ENCODE data around the gene CLPSL2. TPM values are rescaled to one million over a fixed set of nuclear protein-coding genes. Genes with fewer than 3 reads are reported as not detected.

Gene CLPSL2
- total RNA-seq, 1 experiment from 2014 or later = 3.4 TPM

GRCh38 chr6:35754452-35755277 lies 21.7 kb upstream of the CLPSL2 start (continued):
- TF ChIP-seq ZNF121 (CRISPR knock-in tag; IDR thresholded peaks at IDR 0.05) = no peak
- no peak for TF ChIP-seq ZNF138 (CRISPR knock-in tag; conservative IDR thresholded peaks at IDR 0.05)
- no peak for TF ChIP-seq RELA (CRISPR knock-in tag; IDR thresholded peaks at IDR 0.05; ENCODE audit: borderline replicate concordance)
- TF ChIP-seq ZNF425 (CRISPR knock-in tag; conservative IDR thresholded peaks at IDR 0.05) = no peak
- TF ChIP-seq ZBTB21 (CRISPR knock-in tag; IDR thresholded peaks at IDR 0.05; ENCODE audit: borderline replicate concordance) = no peak

- peaks cover 45% of the 10 kb centered on the region for H3K4me1 Mint-ChIP-seq
- ATAC-seq = peak; percentile 29
- no peak for DNase-seq (ENCODE audit: low spot score)
- ChIA-PET POLR2A (interaction anchor here (0.9 kb wide), 1 partner anchor 8 kb away, joined by 4 read pairs; no protein-coding TSS in a partner anchor), CTCF (interaction anchor here (0.6 to 6.0 kb wide), 12 partner anchors 8 to 586 kb away, joined by 3 to 86 read pairs (median 4); partner anchors contain the start of gene ARMC12)
- 0 out of 2 replicates have a peak, but pooled peaks cover 4% of the 10 kb centered on the region for H3K9me3 Mint-ChIP-seq
- no peak overlapping the region for H3K4me3 Mint-ChIP-seq
- H3K27me3 Mint-ChIP-seq (ENCODE audit: low read depth) = no peaks in the 10 kb centered on the region; the same call in 1 of the 2 replicates
- H3K27ac Mint-ChIP-seq = peak overlapping the region; percentile 64; the same call in 1 of the 2 replicates
- 0 out of 2 replicates have a peak, but pooled peaks cover 4% of the 10 kb centered on the region for H3K36me3 Mint-ChIP-seq
- TF ChIP-seq ATF6 (CRISPR knock-in tag; IDR thresholded peaks at IDR 0.05) (no peak), ATF3 (CRISPR knock-in tag; conservative IDR thresholded peaks at IDR 0.05) (no peak), ARID4B (CRISPR knock-in tag; IDR thresholded peaks at IDR 0.05; ENCODE audit: borderline replicate concordance) (no peak), ZNF263 (CRISPR knock-in tag; IDR thresholded peaks at IDR 0.05; ENCODE audit: low read depth) (no peak), HMGXB4 (CRISPR knock-in tag; IDR thresholded peaks at IDR 0.05) (no peak), E2F5 (CRISPR knock-in tag; IDR thresholded peaks at IDR 0.05) (no peak), SMAD3 (CRISPR knock-in tag; IDR thresholded peaks at IDR 0.05; ENCODE audit: borderline replicate concordance) (no peak), ZNF416 (CRISPR knock-in tag; IDR thresholded peaks at IDR 0.05) (no peak), PRDM15 (CRISPR knock-in tag; IDR thresholded peaks at IDR 0.05) (no peak), FOXP4 (CRISPR knock-in tag; IDR thresholded peaks at IDR 0.05) (no peak)
Measured at GRCh38 chr6:35755278-35755924, 21.0 kb upstream of the CLPSL2 start.
